CD8-positive, alpha-beta memory T cell (primary cell): Measurements from ENCODE around the gene PARP12. TPM values are rescaled to one million over a fixed set of nuclear protein-coding genes. Genes with fewer than 3 reads are reported as not detected.
"Not testable (repeated sequence)": the region's sequence is repeated elsewhere in the genome, so short reads cannot be mapped to it uniquely, and the experiment has no call there.

Experiments used
- CTCF ChIA-PET: fragments of 350-600 bp; sonication (Branson Sonifier 250); formaldehyde crosslinking; loops from one replicate; lab custom pipeline; 2021; ENCODE audit warnings: antibody characterized with exemption; lab: Charles Lee
- POLR2A ChIA-PET: fragments of 350-600 bp; sonication (Branson Sonifier 250); formaldehyde crosslinking; loops from one replicate; lab custom pipeline; 2021; ENCODE audit warnings: antibody characterized with exemption; lab: Charles Lee
- DNase-seq, 5 donors: peaks; one replicate each; pipeline versions ENCODE4 v3.0.0 to v3.0.0-alpha.2; 2020 to 2022; ENCODE audit warnings: mixed read lengths in 1 of 5
- H3K27ac ChIP-seq: one replicate; pipeline ENCODE4 v1.7.0; 2013; ENCODE audit warnings: low read depth, mild to moderate bottlenecking, low read length, moderate library complexity
- H3K27me3 ChIP-seq: 2 replicates; pipeline ENCODE4 v1.7.0; 2013; ENCODE audit warnings: low read length, mild to moderate bottlenecking; ENCODE audit not compliant: insufficient read depth, poor library complexity, severe bottlenecking
- H3K36me3 ChIP-seq: 2 replicates; pipeline ENCODE4 v1.7.0; 2013; ENCODE audit warnings: mild to moderate bottlenecking, low read length, moderate library complexity; ENCODE audit not compliant: insufficient read depth
- H3K4me1 ChIP-seq: 2 replicates; pipeline ENCODE4 v1.7.0; 2013; ENCODE audit warnings: mild to moderate bottlenecking, low read length, moderate library complexity; ENCODE audit not compliant: insufficient read depth
- H3K4me3 ChIP-seq: 2 replicates; pipeline ENCODE4 v1.7.0; 2013; ENCODE audit warnings: mild to moderate bottlenecking, low read length
- H3K9me3 ChIP-seq: 2 replicates; pipeline ENCODE4 v1.7.0; 2013; ENCODE audit warnings: mild to moderate bottlenecking, low read length
- H3K27ac Mint-ChIP-seq, 8 donors: one replicate each; pipeline ENCODE4 v1.8.0; 2020 to 2021; ENCODE audit warnings: mixed read lengths in 8 of 8, mild to moderate bottlenecking in 6 of 8, inconsistent platforms in 3 of 8, moderate library complexity in 3 of 8
- H3K27me3 Mint-ChIP-seq, 2 donors: one replicate each; pipeline ENCODE4 v1.8.0; 2020 to 2021; ENCODE audit warnings: mixed read lengths in 2 of 2, mild to moderate bottlenecking in 1 of 2, moderate library complexity in 1 of 2
- H3K36me3 Mint-ChIP-seq, 3 donors: one replicate each; pipeline ENCODE4 v1.8.0; 2020 to 2021; ENCODE audit warnings: mixed read lengths in 3 of 3, inconsistent platforms in 1 of 3, mild to moderate bottlenecking in 1 of 3
- H3K4me1 Mint-ChIP-seq, 3 donors: one replicate each; pipeline ENCODE4 v1.8.0; 2020 to 2021; ENCODE audit warnings: mixed read lengths in 3 of 3, inconsistent platforms in 1 of 3, mild to moderate bottlenecking in 1 of 3
- H3K4me3 Mint-ChIP-seq, 7 donors: one replicate each; pipeline ENCODE4 v1.8.0; 2020 to 2021; ENCODE audit warnings: mixed read lengths in 7 of 7, mild to moderate bottlenecking in 6 of 7, moderate library complexity in 4 of 7, inconsistent platforms in 2 of 7
- H3K9me3 Mint-ChIP-seq, 5 donors: one replicate each; pipeline ENCODE4 v1.8.0; 2020 to 2022; ENCODE audit warnings: mixed read lengths in 5 of 5, mild to moderate bottlenecking in 3 of 5, moderate library complexity in 2 of 5, inconsistent platforms in 1 of 5
- polyA plus RNA-seq: library from polyadenylated mRNA; unstranded; fragments of 300-500 nt; fragmentation: Illumina TruSeq; gene quantifications from one replicate; pipeline ENCODE4 v1.2.3, GENCODE V29; 2021
- total RNA-seq, 2 experiments: library from RNA; stranded (reverse); gene quantifications; one replicate each; pipeline ENCODE4 v1.2.3, GENCODE V29; 2021

PARP12 gene
- total RNA-seq (10 to 100 TPM; 24.7 to 27.9 TPM), polyA plus RNA-seq (34.0 TPM)

- DNase-seq: peak; percentile 83 to 91 (median 85)
- CTCF ChIA-PET: interaction anchor here (0.8 to 1.5 kb wide), 5 partner anchors 8 to 38 kb away, joined by 3 read pairs; no protein-coding TSS in a partner anchor
- Histone ChIP-seq H3K27ac (peak within 1 kb of the TSS; percentile 81), H3K4me3 (peak within 1 kb of the TSS; percentile 85), H3K9me3 (peaks cover 11% of the 10 kb centered on the region), H3K36me3 (no peaks in the 10 kb centered on the region), H3K4me1 (peaks cover 40% of the 10 kb centered on the region), H3K27me3 (no peaks in the 10 kb centered on the region)
- Mint-ChIP-seq H3K36me3 (peaks cover 5 to 21% (median 10%) of the 10 kb centered on the region in 3 donors), H3K4me3 (peak within 1 kb of the TSS; percentile 93 to 98 (median 95)), H3K27me3 (peaks cover 0 to 2% of the 10 kb centered on the region in 2 donors), H3K27ac (peak within 1 kb of the TSS; percentile 91 to 98 (median 96)), H3K4me1 (peaks cover 39 to 56% (median 44%) of the 10 kb centered on the region in 3 donors), H3K9me3 (peaks cover 5 to 20% (median 16%) of the 10 kb centered on the region in 5 donors)
- POLR2A ChIA-PET: interaction anchor here (0.8 to 1.9 kb wide), 6 partner anchors 8 to 282 kb away, joined by 3 to 9 read pairs (median 4); partner anchors contain the start of gene KDM7A
Measured at GRCh38 chr7:140062528-140063299, at the start of gene PARP12. TSS of gene PARP12 (minus strand) at chr7:140062951. CDS start at chr7:140062847, 104 bp downstream.

- CTCF ChIA-PET, H3K4me3 ChIP-seq, H3K4me1 Mint-ChIP-seq, H3K9me3 Mint-ChIP-seq, H3K4me3 Mint-ChIP-seq, H3K4me1 ChIP-seq, H3K36me3 ChIP-seq, H3K27me3 Mint-ChIP-seq, H3K27me3 ChIP-seq, H3K27ac ChIP-seq, H3K9me3 ChIP-seq: not testable (repeated sequence)
- POLR2A ChIA-PET: interaction anchor here (0.5 kb wide), 1 partner anchor 98 kb away, joined by 3 read pairs; no protein-coding TSS in a partner anchor
- Mint-ChIP-seq H3K36me3 (peaks cover 13 to 75% (median 30%) of the 10 kb centered on the region in 3 donors), H3K27ac (peak overlapping the region in 1 of 8 donors; percentile 36)
- peak in 2 of 5 donors; percentile 0 to 32 for DNase-seq
Measured at GRCh38 chr7:140108777-140109176, 46.0 kb upstream of the PARP12 start.

- H3K27ac ChIP-seq: no peak overlapping the region
- CTCF ChIA-PET: no interaction called here
Measured at GRCh38 chr7:140096459-140096858, 33.7 kb upstream of the PARP12 start.

GRCh38 chr7:140093375-140093774 is 30.6 kb upstream of the PARP12 start:
- H3K9me3 ChIP-seq: no peaks in the 10 kb centered on the region
- ChIA-PET POLR2A (no interaction called here), CTCF (no interaction called here)
- no peak overlapping the region for H3K4me3 Mint-ChIP-seq
- peaks cover 10 to 85% (median 42%) of the 10 kb centered on the region in 3 donors for H3K36me3 Mint-ChIP-seq
- H3K4me1 ChIP-seq: no peaks in the 10 kb centered on the region
- H3K4me3 ChIP-seq: no peak overlapping the region
- peaks cover 20% of the 10 kb centered on the region for H3K36me3 ChIP-seq
- no peaks in the 10 kb centered on the region for H3K27me3 ChIP-seq
- H3K27ac Mint-ChIP-seq: peak overlapping the region in 3 of 8 donors; percentile 2 to 32 (median 29)
- no peaks in the 10 kb centered on the region for H3K9me3 Mint-ChIP-seq
- H3K4me1 Mint-ChIP-seq: no peaks in the 10 kb centered on the region
- H3K27ac ChIP-seq: no peak overlapping the region
- DNase-seq: no peak
- H3K27me3 Mint-ChIP-seq: no peaks in the 10 kb centered on the region

More at GRCh38 chr7:140096459-140096858, 33.7 kb upstream of the PARP12 start:
- H3K9me3 Mint-ChIP-seq: no peaks in the 10 kb centered on the region
- H3K36me3 ChIP-seq: peaks cover 31% of the 10 kb centered on the region
- peaks cover 8 to 92% (median 44%) of the 10 kb centered on the region in 3 donors for H3K36me3 Mint-ChIP-seq
- no peak for DNase-seq
- H3K27ac Mint-ChIP-seq: peak overlapping the region in 3 of 8 donors; percentile 2 to 67 (median 18)
- H3K4me1 ChIP-seq: no peaks in the 10 kb centered on the region
- H3K4me3 Mint-ChIP-seq: no peak overlapping the region
- H3K4me3 ChIP-seq: no peak overlapping the region
- H3K4me1 Mint-ChIP-seq: no peaks in the 10 kb centered on the region
- no peaks in the 10 kb centered on the region for H3K9me3 ChIP-seq
- H3K27me3 Mint-ChIP-seq: no peaks in the 10 kb centered on the region
- no peaks in the 10 kb centered on the region for H3K27me3 ChIP-seq
- POLR2A ChIA-PET: no interaction called here

- no peaks in the 10 kb centered on the region for H3K27me3 ChIP-seq
- no peaks in the 10 kb centered on the region for H3K9me3 ChIP-seq
- Mint-ChIP-seq H3K4me1 (peaks cover 36 to 42% (median 40%) of the 10 kb centered on the region in 3 donors), H3K27ac (peak overlapping the region; percentile 43 to 93 (median 82)), H3K36me3 (peaks cover 0 to 10% (median 2%) of the 10 kb centered on the region in 3 donors), H3K4me3 (peak overlapping the region in 5 of 7 donors; percentile 9 to 89 (median 60)), H3K9me3 (no peaks in the 10 kb centered on the region), H3K27me3 (no peaks in the 10 kb centered on the region)
- H3K4me3 ChIP-seq: no peak overlapping the region
- CTCF ChIA-PET: no interaction called here
- peaks cover 17% of the 10 kb centered on the region for H3K4me1 ChIP-seq
- POLR2A ChIA-PET: interaction anchor here (0.9 to 1.2 kb wide), 2 partner anchors 22 to 23 kb away, joined by 4 to 6 read pairs; partner anchors contain the start of gene PARP12
- H3K27ac ChIP-seq: peak overlapping the region; percentile 38
- H3K36me3 ChIP-seq: no peaks in the 10 kb centered on the region
- no peak for DNase-seq
Measured at GRCh38 chr7:140085447-140085846, 22.7 kb upstream of the PARP12 start.

GRCh38 chr7:140084972-140085371 is 22.2 kb upstream of the PARP12 start:
- ChIA-PET CTCF (no interaction called here), POLR2A (interaction anchor here (1.2 kb wide), 1 partner anchor 22 kb away, joined by 4 read pairs; the partner anchor contains the start of gene PARP12)
- Mint-ChIP-seq H3K4me1 (peaks cover 36 to 42% (median 40%) of the 10 kb centered on the region in 3 donors), H3K36me3 (peaks cover 0 to 8% (median 2%) of the 10 kb centered on the region in 3 donors), H3K4me3 (peak overlapping the region; percentile 9 to 89 (median 60)), H3K9me3 (no peaks in the 10 kb centered on the region), H3K27ac (peak overlapping the region; percentile 60 to 93 (median 78)), H3K27me3 (no peaks in the 10 kb centered on the region)
- peak in 2 of 5 donors; percentile 23 to 66 for DNase-seq
- no peaks in the 10 kb centered on the region for H3K27me3 ChIP-seq
- H3K4me1 ChIP-seq: peaks cover 17% of the 10 kb centered on the region
- H3K36me3 ChIP-seq: no peaks in the 10 kb centered on the region
- peak overlapping the region; percentile 38 for H3K27ac ChIP-seq
- no peaks in the 10 kb centered on the region for H3K9me3 ChIP-seq
- no peak overlapping the region for H3K4me3 ChIP-seq

- peak overlapping the region in 5 of 7 donors; percentile 1 to 47 (median 10) for H3K4me3 Mint-ChIP-seq
- peaks cover 36 to 42% (median 40%) of the 10 kb centered on the region in 3 donors for H3K4me1 Mint-ChIP-seq
Measured at GRCh38 chr7:140084142-140084655, 21.4 kb upstream of the PARP12 start.

More at GRCh38 chr7:140084142-140084655, 21.4 kb upstream of the PARP12 start:
- H3K27me3 ChIP-seq: no peaks in the 10 kb centered on the region
- H3K4me3 ChIP-seq: no peak overlapping the region
- H3K4me1 ChIP-seq: peaks cover 17% of the 10 kb centered on the region
- CTCF ChIA-PET: interaction anchor here (0.9 kb wide), 2 partner anchors 18 to 21 kb away, joined by 3 read pairs; partner anchors contain the start of gene PARP12
- POLR2A ChIA-PET: interaction anchor here (1.2 kb wide), 1 partner anchor 21 kb away, joined by 4 read pairs; the partner anchor contains the start of gene PARP12
- no peaks in the 10 kb centered on the region for H3K9me3 Mint-ChIP-seq
- H3K9me3 ChIP-seq: no peaks in the 10 kb centered on the region
- H3K36me3 Mint-ChIP-seq: peaks cover 0 to 3% (median 2%) of the 10 kb centered on the region in 3 donors
- peak overlapping the region; percentile 8 to 88 (median 70) for H3K27ac Mint-ChIP-seq
- DNase-seq: no peak
- no peaks in the 10 kb centered on the region for H3K36me3 ChIP-seq
- no peak overlapping the region for H3K27ac ChIP-seq
- no peaks in the 10 kb centered on the region for H3K27me3 Mint-ChIP-seq
